Rectal smooth muscle tissue (tissue), 1 donor: ENCODE measurements around the gene NTPCR.
"Not testable (repeated sequence)": the region's sequence is repeated elsewhere in the genome, so short reads cannot be mapped to it uniquely, and the experiment has no call there.

Source experiments
- H3K27ac ChIP-seq: one replicate; pipeline ENCODE4 v1.7.0; 2013; ENCODE audit warnings: low read depth, low read length, inconsistent platforms
- H3K27me3 ChIP-seq: one replicate; pipeline ENCODE4 v1.7.0; 2013; ENCODE audit warnings: low read length; ENCODE audit not compliant: control insufficient read depth, insufficient read depth
- H3K36me3 ChIP-seq: one replicate; pipeline ENCODE4 v1.7.0; 2013; ENCODE audit warnings: low read length; ENCODE audit not compliant: control insufficient read depth, insufficient read depth
- H3K4me1 ChIP-seq: one replicate; pipeline ENCODE4 v1.7.0; 2013; ENCODE audit warnings: low read length; ENCODE audit not compliant: control insufficient read depth, insufficient read depth
- H3K4me3 ChIP-seq: one replicate; pipeline ENCODE4 v1.7.0; 2013; ENCODE audit warnings: low read length
- H3K9ac ChIP-seq: one replicate; pipeline ENCODE4 v1.7.0; 2013; ENCODE audit warnings: low read length

Gene NTPCR

DNA sequence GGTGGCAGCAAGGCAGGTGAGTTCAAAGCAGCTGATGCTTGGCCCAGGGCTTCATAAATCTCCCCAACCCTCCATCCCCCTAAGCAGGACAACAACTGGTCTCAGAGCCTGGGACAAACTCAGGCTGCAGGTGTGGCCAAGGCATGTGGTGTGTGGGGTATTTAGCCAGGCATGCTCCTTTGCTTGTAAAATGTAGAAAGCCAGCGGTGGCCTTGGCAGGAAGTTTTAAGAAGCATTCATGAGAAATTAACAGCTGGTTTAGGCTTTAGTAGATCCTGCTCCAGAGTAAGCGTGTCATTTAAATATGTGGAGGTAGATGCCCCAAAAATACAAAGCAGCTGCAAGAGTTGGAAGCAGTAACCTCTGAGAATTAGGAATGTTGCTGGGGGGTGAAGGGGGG, 44.8 kb downstream of the NTPCR start:
- Histone ChIP-seq H3K4me1 (no peaks in the 10 kb centered on the region), H3K9ac (no peak overlapping the region), H3K27ac (no peak overlapping the region), H3K4me3 (no peak overlapping the region), H3K27me3 (no peaks in the 10 kb centered on the region), H3K36me3 (no peaks in the 10 kb centered on the region)

- Histone ChIP-seq H3K36me3 (no peaks in the 10 kb centered on the region), H3K9ac (no peak overlapping the region), H3K4me1 (no peaks in the 10 kb centered on the region), H3K27ac (no peak overlapping the region), H3K4me3 (no peak overlapping the region), H3K27me3 (no peaks in the 10 kb centered on the region)
Observed at GRCh38 chr1:232996143-232996542, 45.7 kb downstream of the NTPCR start.

- no peaks in the 10 kb centered on the region for H3K27me3 ChIP-seq
- H3K4me1 ChIP-seq: no peaks in the 10 kb centered on the region
- H3K27ac ChIP-seq: no peak overlapping the region
- no peak overlapping the region for H3K4me3 ChIP-seq
- no peak overlapping the region for H3K9ac ChIP-seq
- H3K36me3 ChIP-seq: no peaks in the 10 kb centered on the region
Observed at GRCh38 chr1:232998138-232998537, 47.7 kb downstream of the NTPCR start.

GRCh38 chr1:232998646-232999045, 48.2 kb downstream of the NTPCR start:
- Histone ChIP-seq H3K4me3 (no peak overlapping the region), H3K4me1 (no peaks in the 10 kb centered on the region), H3K27me3 (no peaks in the 10 kb centered on the region), H3K36me3 (no peaks in the 10 kb centered on the region), H3K9ac (no peak overlapping the region), H3K27ac (no peak overlapping the region)

DNA sequence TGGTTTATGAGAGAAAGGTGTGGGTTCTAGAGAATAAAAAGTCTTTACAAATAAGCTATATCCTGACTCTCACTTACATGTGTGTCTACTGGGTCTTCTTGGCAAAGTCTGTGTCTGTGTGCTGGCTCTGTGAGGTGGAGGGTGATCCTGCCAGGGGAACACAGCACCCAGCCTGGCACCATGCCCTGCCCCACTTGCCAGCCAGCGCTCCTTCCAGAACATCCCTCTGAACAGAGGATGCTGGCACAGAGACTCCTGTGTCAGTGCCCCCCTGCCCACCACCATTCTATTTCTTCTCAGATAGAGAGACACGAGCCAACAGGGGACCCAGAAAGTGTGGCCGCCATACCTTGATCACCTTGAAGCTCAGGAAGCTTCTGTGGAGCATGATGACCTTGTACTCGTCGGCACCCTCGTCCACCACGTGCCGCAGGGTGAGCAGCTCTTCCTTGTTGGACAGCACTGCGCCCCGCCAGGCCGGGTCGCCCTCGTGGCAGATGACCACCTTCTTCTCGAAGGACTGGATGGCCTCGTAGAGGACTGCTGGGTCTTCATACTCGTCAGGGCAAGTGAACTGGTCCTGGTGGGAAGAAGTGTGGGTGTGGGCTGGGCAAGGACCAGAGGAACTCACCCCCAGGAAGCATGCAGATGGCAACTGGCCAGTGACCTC, 49.7 kb downstream of the NTPCR start:
- Histone ChIP-seq H3K9ac (no peak overlapping the region), H3K4me1 (no peaks in the 10 kb centered on the region), H3K4me3 (no peak overlapping the region), H3K27ac (no peak overlapping the region), H3K36me3 (no peaks in the 10 kb centered on the region), H3K27me3 (no peaks in the 10 kb centered on the region)

- H3K4me1 ChIP-seq, H3K36me3 ChIP-seq, H3K27me3 ChIP-seq, H3K4me3 ChIP-seq, H3K27ac ChIP-seq, H3K9ac ChIP-seq: not testable (repeated sequence)
Observed at GRCh38 chr1:233003638-233004037, 53.2 kb downstream of the NTPCR start.

GRCh38 chr1:233004451-233004850, 54.0 kb downstream of the NTPCR start:
- Histone ChIP-seq H3K36me3 (no peaks in the 10 kb centered on the region), H3K4me3 (no peak overlapping the region), H3K9ac (no peak overlapping the region), H3K27me3 (no peaks in the 10 kb centered on the region), H3K4me1 (no peaks in the 10 kb centered on the region), H3K27ac (no peak overlapping the region)

GRCh38 chr1:233005156-233005555, 54.7 kb downstream of the NTPCR start:
- Histone ChIP-seq H3K27me3 (no peaks in the 10 kb centered on the region), H3K36me3 (no peaks in the 10 kb centered on the region), H3K4me3 (no peak overlapping the region), H3K4me1 (no peaks in the 10 kb centered on the region), H3K27ac (no peak overlapping the region), H3K9ac (no peak overlapping the region)

- H3K27me3 ChIP-seq: no peaks in the 10 kb centered on the region
- H3K27ac ChIP-seq: no peak overlapping the region
- H3K4me3 ChIP-seq: no peak overlapping the region
- no peak overlapping the region for H3K9ac ChIP-seq
- H3K4me1 ChIP-seq: no peaks in the 10 kb centered on the region
- H3K36me3 ChIP-seq: no peaks in the 10 kb centered on the region
Observed at GRCh38 chr1:233005703-233006102, 55.3 kb downstream of the NTPCR start.

GRCh38 chr1:233006108-233006507, 55.7 kb downstream of the NTPCR start:
- Histone ChIP-seq H3K27ac (no peak overlapping the region), H3K27me3 (no peaks in the 10 kb centered on the region), H3K9ac (no peak overlapping the region), H3K4me3 (no peak overlapping the region), H3K36me3 (no peaks in the 10 kb centered on the region), H3K4me1 (no peaks in the 10 kb centered on the region)

DNA sequence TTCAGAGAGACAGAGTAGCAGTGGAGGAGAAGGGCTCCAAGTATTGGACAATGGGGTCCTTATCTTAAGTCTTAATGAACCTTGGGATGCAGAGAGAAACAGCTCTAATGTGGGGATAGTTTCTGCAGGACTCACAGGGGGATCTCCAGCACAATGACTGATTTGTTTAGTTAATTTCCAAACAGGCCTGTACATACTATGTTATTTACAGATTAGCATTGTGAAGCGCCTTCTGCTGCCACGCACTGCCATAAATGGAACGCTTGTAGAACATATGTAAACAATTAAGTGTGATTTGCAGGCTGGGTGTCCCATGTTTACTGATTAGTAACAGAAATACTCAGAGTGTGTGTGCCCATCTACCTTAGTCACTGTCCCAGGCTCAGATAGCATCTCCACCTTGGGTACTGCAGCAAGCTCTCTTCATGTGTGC, 56.1 kb downstream of the NTPCR start:
- no peaks in the 10 kb centered on the region for H3K4me1 ChIP-seq
- no peak overlapping the region for H3K9ac ChIP-seq
- H3K27me3 ChIP-seq: no peaks in the 10 kb centered on the region
- H3K27ac ChIP-seq: no peak overlapping the region
- H3K36me3 ChIP-seq: no peaks in the 10 kb centered on the region
- H3K4me3 ChIP-seq: no peak overlapping the region

DNA sequence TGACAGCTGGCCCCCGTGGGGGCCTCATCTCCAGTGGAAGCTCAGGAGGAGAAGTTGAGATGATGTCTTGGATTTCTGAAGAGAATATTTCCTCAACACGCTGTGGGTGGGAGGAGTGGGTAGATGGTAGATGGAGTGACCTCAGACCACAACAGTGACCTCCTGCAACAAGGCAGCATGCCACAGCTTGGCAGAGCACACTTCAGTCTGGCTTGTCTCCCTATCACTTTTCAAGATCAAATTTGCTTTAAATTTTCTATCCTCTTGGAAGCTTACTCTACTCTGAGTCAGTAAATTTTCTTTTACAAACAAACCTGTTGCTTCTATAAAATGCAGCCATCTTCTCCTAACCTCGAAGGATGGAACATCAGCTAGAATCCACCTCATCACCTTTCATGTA, 59.7 kb downstream of the NTPCR start:
- Histone ChIP-seq H3K9ac (no peak overlapping the region), H3K27me3 (no peaks in the 10 kb centered on the region), H3K27ac (no peak overlapping the region), H3K36me3 (no peaks in the 10 kb centered on the region), H3K4me3 (no peak overlapping the region), H3K4me1 (no peaks in the 10 kb centered on the region)

DNA sequence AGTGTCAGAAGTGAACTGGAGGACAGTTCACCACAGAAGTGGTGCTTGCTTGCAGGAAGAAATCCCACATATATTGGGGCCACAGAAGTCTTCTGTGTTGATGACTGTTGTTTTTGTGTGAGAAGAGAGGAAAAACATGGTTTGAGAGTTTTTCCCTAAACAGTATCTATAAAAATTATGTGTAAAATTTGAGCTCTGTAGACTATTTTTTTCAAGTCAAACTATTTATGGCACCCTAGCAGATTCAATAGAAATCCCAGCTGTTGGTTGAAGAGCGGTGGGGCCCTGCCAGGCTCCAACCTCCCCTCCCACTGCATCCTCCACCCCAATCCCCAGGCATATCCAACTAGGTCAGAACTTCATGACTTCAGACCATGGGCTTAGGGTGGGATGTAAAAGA, 61.6 kb downstream of the NTPCR start:
- Histone ChIP-seq H3K36me3 (no peaks in the 10 kb centered on the region), H3K27ac (no peak overlapping the region), H3K9ac (no peak overlapping the region), H3K4me1 (no peaks in the 10 kb centered on the region), H3K4me3 (no peak overlapping the region), H3K27me3 (no peaks in the 10 kb centered on the region)
